GM19324 (cell line): ENCODE data around the gene HJV.
A peak's percentile ranks its signal among the peaks of the same experiment; 100 is the strongest.

Experiments used
- ATAC-seq: cut with Tn5 transposase; IDR thresholded peaks from one replicate; pipeline ENCODE4 v1.9.1; 2021; ENCODE audit warnings: mild to moderate bottlenecking, moderate library complexity; ENCODE audit not compliant: unreplicated experiment, low FRiP score

The HJV gene

DNA sequence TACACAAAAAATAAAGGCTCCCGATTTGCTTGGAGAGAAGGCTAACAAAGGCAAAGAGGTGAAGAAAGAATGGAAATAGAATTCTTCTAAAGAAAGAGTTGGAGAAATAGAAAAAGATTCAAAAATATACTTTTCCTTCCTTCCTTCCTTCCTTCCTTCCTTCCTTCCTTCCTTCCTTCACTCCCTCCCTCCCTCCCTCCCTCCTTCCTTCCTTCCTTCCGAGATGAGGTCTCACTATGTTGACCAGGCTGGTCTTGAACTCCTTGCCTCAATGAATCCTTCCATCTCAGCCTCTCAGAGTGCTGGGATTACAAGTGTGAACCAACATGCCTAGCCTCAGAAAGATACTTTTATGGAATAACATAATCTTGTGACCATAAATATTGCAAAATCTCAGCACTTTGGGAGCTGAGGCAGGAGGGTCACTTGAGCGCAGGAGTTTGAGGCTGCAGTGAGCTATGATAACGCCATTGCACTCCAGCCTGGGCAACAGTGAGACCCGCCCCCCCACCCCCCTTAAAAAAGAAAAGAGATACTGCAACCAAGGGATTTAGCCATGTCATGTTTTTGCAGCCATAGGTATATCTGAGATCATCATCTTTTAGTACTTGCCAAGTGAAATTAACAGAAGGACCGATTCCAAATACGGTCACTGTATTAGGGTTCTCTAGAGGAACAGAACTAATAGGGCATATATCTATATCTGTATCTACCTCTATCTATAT, 1.0 kb upstream of the HJV start:
- no peak for ATAC-seq

DNA sequence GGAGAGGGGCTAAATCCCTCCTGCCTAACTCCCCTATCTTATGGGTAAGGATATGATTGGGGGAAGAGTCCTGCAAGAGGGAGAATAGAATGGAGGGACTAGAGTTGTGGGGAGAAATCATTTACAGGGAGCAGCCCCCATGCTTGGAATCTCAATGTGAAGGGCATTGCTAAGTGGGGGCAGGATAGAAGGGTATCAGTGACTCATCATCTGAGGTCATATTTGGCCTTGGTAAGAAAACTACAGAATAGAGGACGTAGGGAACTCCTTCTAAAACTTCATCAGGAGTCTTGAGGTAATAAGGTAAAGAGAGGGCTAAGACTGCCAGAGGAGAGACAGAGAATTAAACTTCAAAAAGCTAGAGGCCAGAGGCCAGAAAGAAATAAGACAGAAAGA, 487 bp downstream of the HJV start:
- no peak for ATAC-seq

GRCh38 chr1:146020058-146021049, 1.2 kb downstream of the HJV start:
- ATAC-seq = no peak

- no peak for ATAC-seq
Measured at GRCh38 chr1:146019231-146020057, 2.1 kb downstream of the HJV start.

DNA sequence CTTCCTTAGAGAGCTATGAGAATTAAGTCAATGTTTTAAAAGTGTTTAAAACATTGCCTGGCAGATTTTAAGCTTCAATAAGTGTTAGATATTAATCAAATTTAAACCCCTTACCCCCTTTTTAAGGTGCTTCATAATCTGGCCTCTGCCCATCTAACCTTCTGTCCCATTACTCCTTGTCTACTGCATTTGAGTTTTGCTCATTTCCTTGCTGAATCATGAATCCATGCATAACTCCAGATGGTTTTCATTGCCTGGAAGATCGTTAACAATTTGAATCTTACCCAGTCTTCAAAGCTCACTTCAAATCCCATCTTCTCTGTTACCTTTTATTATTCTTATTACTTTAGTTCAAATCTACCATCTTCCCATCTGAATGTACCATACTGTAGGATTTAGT, 4.6 kb downstream of the HJV start:
- ATAC-seq = no peak

DNA sequence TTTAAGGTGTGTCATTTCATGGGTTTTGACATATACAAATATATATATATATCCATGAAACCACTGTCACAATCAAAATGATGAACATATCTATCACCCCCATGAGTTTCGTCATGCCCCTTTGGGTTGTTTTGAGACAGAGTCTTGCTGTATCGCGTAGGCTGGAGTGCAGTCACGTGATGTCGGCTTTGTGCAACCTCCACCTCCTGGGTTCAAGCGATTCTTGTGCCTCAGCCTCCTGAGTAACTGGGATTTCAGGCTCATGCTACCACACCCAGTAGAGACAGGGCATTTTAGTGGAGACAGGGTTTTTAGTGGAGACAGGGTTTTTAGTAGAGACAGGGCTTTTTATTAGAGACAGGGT, 8.0 kb downstream of the HJV start:
- no peak for ATAC-seq

GRCh38 chr1:146012703-146013558, 8.6 kb downstream of the HJV start:
- ATAC-seq = no peak

GRCh38 chr1:146010126-146010738, 11.3 kb downstream of the HJV start:
- ATAC-seq = no peak

GRCh38 chr1:146007489-146008133, 13.9 kb downstream of the HJV start:
- ATAC-seq = no peak

GRCh38 chr1:146001709-146002108, 19.8 kb downstream of the HJV start:
- ATAC-seq = no peak

GRCh38 chr1:145999321-146000024, 22.1 kb downstream of the HJV start:
- no peak for ATAC-seq

DNA sequence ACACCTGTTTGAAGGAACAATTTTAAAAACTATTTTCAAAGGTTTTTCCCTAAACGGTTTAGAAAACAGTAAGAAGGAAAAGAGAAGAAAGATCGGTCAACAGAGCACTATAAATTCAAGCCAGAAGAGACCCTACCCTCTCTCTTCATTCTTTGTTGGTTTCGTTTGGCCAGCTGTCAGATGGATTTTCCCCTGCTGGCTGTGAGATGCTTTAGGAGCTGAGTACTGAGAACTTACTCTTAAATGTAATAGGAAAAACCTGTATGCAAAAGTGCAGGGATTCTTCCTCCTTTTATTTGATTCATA, 23.9 kb downstream of the HJV start:
- no peak for ATAC-seq

GRCh38 chr1:145997016-145997717, 24.4 kb downstream of the HJV start:
- ATAC-seq = no peak

- ATAC-seq = peak; percentile 90
Measured at GRCh38 chr1:145996433-145997015, 25.0 kb downstream of the HJV start, which contains the start of gene TXNIP. TXNIP (minus strand) TSS chr1:145996579; CDS start chr1:145996266, 313 bp downstream.

DNA sequence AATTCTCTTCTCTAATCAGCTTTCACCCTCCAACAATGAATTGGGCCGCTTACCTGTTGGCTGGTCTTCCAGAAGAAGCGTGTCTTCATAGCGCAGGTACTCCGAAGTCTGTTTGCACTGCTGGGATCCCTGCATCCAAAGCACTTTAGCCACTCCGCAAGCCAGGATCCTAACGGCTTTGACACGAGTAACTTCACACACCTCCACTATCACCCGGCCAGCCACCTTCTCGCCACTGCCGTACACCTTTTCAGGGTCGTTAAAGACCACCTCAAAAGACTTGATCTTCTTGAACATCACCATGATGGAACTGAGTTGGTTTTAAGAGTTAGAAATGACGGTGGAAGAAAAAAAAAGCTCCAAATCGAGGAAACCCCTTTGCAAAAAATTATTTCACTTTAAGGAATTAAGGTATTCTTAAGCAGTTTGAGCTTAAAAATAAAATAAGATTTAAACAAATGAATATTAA, 25.5 kb downstream of the HJV start:
- no peak for ATAC-seq

DNA sequence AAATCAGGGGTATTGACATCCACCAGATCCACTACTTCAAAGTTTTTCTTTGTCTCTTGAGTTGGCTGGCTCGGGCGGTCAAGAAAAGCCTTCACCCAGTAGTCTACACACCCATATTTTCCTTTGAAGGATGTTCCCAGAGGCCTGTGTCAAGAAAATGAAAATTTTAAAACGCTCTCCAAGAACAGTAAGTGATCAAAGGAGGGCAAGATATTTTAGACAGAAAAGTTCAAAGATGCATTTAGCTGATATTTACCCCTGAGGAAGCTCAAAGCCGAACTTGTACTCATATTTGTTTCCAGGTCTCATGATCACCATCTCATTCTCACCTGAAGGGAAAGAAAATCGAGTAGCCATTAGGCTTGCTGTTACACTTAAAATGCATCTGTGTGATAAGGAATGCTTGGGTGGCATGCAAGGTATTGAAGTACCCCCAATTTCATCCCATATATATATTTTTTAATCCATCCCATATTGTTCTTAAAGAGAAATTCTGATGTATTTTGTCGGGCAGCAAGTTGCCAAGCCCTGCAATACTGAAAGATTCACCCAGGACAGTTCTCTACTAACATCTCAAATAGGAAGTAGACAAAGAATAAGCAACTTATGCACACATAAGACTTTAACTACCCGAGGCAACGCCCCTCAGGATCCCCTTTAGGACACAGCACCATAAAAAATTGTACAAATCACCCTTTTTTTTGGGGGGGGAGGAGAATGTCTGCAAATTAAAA, 26.2 kb downstream of the HJV start:
- ATAC-seq = no peak
